K562 (cell line): ENCODE data around the gene MBNL1. TPM values are rescaled to one million over a fixed set of nuclear protein-coding genes. Genes with fewer than 3 reads are reported as not detected.

Experiments used
- GABPA ChIP-seq: fragments of 200-800 bp; sonication (Bioruptor generic); conservative IDR thresholded peaks from 2 replicates; pipeline ENCODE4 v1.6.1; 2016; ENCODE audit warnings: low read depth, missing genetic modification characterization, missing compliant biosample characterization
- SRF ChIP-seq, 2 experiments: fragments of 250-450, 450-650 bp in 1 of 2; sonication (Bioruptor Pico) in 1 of 2; sonication (generic) in 1 of 2; formaldehyde crosslinking; IDR thresholded peaks; 2 replicates each; pipeline versions ENCODE4 v1.5.0 to v1.5.1; 2020 to 2022; ENCODE audit warnings: mild to moderate bottlenecking in 1 of 2, missing genetic modification reagents in 1 of 2
- ZFX ChIP-seq: sonication (generic); formaldehyde crosslinking; IDR thresholded peaks from 2 replicates; pipeline ENCODE4 v1.8.0; 2022; ENCODE audit warnings: mild to moderate bottlenecking, missing genetic modification reagents, moderate library complexity
- polyA plus RNA-seq, 8 experiments: library from polyadenylated mRNA; depleted of rRNA in 4 of 8; stranded (reverse) in 5 of 8; unstranded in 3 of 8; fragments of >200 nt; fragmentation: Nextera tagmentation in 2 of 8; fragmentation: Illumina TruSeq in 1 of 8; extraction: Ambion mirVana in 2 of 8; extraction: Trizol in 1 of 8; gene quantifications; 2 replicates each; pipeline versions ENCODE4 v1.2.1 to v1.2.3, GENCODE V29; 2011 to 2014; ENCODE audit warnings: inconsistent platforms in 1 of 8, missing spikeins in 1 of 8
- total RNA-seq, 7 experiments: library from RNA; depleted of rRNA in 6 of 7; stranded (reverse); fragments of >200 nt in 6 of 7; fragmentation: Illumina TruSeq in 2 of 7; extraction: Trizol in 2 of 7; gene quantifications; 2 replicates each; pipeline versions ENCODE4 v1.2.1 to v1.2.3, GENCODE V29; 2011 to 2021; ENCODE audit warnings: low replicate concordance in 1 of 7
- TF ChIP-seq, protein P1 (sequence below): fragments of 450-650 bp; IDR thresholded peaks from 2 replicates; pipeline ENCODE4 v1.6.1; 2018; ENCODE audit not compliant: partially characterized antibody
- TF ChIP-seq, protein P2 (sequence below), 2 experiments: fragments of 450-650 bp in 1 of 2; sonication (generic) in 1 of 2; formaldehyde crosslinking in 1 of 2; IDR thresholded peaks in 1 of 2; conservative IDR thresholded peaks in 1 of 2; 2 replicates each; pipeline versions ENCODE4 v1.6.1 to v1.8.1; 2016 to 2023; ENCODE audit warnings: mild to moderate bottlenecking in 2 of 2, moderate library complexity in 2 of 2, inconsistent platforms in 1 of 2, missing genetic modification reagents in 1 of 2

MBNL1 gene
- total and polyA plus RNA-seq, 9 of the 15 experiments (the other 6 are each of a cell fraction or from before 2014, with no cell fraction given), result 70.3 to 243 (median 220) TPM

DNA sequence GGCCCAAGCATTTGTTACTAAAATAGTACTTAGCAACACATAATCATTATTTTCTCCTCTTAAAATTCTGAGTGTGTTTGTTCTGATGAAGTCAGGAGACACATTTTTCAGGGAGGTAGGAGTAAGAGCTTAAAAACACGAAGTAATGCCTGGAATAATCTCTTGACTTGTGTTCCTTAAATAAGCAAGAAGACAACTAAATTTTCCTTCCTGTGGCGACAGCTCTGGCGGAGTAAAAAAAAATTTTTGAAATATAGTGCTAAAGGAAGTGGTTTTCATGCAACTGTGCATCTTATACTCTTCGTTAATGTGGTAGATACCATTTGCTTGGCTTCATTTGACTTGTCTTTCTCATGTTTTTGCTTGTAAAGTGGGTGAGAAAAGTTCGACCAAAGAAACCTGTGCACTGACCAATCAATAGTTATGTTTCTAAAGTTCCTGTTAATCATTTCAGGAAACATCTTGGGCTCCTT, 11.1 kb upstream of the MBNL1 start (continued):
- TF ChIP-seq, protein P1, sequence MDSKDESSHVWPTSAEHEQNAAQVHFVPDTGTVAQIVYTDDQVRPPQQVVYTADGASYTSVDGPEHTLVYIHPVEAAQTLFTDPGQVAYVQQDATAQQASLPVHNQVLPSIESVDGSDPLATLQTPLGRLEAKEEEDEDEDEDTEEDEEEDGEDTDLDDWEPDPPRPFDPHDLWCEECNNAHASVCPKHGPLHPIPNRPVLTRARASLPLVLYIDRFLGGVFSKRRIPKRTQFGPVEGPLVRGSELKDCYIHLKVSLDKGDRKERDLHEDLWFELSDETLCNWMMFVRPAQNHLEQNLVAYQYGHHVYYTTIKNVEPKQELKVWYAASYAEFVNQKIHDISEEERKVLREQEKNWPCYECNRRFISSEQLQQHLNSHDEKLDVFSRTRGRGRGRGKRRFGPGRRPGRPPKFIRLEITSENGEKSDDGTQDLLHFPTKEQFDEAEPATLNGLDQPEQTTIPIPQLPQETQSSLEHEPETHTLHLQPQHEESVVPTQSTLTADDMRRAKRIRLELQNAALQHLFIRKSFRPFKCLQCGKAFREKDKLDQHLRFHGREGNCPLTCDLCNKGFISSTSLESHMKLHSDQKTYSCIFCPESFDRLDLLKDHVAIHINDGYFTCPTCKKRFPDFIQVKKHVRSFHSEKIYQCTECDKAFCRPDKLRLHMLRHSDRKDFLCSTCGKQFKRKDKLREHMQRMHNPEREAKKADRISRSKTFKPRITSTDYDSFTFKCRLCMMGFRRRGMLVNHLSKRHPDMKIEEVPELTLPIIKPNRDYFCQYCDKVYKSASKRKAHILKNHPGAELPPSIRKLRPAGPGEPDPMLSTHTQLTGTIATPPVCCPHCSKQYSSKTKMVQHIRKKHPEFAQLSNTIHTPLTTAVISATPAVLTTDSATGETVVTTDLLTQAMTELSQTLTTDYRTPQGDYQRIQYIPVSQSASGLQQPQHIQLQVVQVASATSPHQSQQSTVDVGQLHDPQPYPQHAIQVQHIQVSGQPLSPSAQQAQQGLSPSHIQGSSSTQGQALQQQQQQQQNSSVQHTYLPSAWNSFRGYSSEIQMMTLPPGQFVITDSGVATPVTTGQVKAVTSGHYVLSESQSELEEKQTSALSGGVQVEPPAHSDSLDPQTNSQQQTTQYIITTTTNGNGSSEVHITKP, result peak; percentile 10
- no peak for TF ChIP-seq ZFX
- 0 out of 4 replicates have a peak, but pooled peaks of 1 of the 2 experiments have one; percentile 7 for TF ChIP-seq SRF (CRISPR knock-in tag; IDR thresholded peaks at IDR 0.05)
- TF ChIP-seq GABPA (tag), result peak; percentile 32; the same call in 1 of the 2 replicates
- TF ChIP-seq, protein P2, sequence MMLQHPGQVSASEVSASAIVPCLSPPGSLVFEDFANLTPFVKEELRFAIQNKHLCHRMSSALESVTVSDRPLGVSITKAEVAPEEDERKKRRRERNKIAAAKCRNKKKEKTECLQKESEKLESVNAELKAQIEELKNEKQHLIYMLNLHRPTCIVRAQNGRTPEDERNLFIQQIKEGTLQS (IDR thresholded peaks at IDR 0.05), result 0 out of 2 replicates have a peak, but pooled peaks have one; percentile 4
- TF ChIP-seq, protein P2 (CRISPR knock-in tag; conservative IDR thresholded peaks at IDR 0.05), result no peak
- TF ChIP-seq, all 486 proteins: peak for 5
